NCI-H510A treated with DMSO at 0.1 percent for 48 hours (cell line): Measurements from ENCODE around the gene NMNAT2.
"Not testable (repeated sequence)": the region's sequence is repeated elsewhere in the genome, so short reads cannot be mapped to it uniquely, and the experiment has no call there.

Experiments
- DNase-seq: peaks from one replicate; lab custom pipeline; 2025; lab: John Stamatoyannopoulos, UW

Gene NMNAT2

GRCh38 chr1:183417772-183418491, at the start of gene NMNAT2:
TSS of gene NMNAT2 (minus strand) at chr1:183418380. CDS start at chr1:183418267, 113 bp downstream.
- DNase-seq, result peak; percentile 33

- no peak for DNase-seq
Observed at GRCh38 chr1:183467687-183468086, 49.5 kb upstream of the NMNAT2 start.

- DNase-seq, result no peak
Observed at GRCh38 chr1:183466781-183467180, 48.6 kb upstream of the NMNAT2 start.

- DNase-seq, result no peak
Observed at GRCh38 chr1:183463566-183463965, 45.4 kb upstream of the NMNAT2 start.

GRCh38 chr1:183461350-183461749, 43.2 kb upstream of the NMNAT2 start:
- DNase-seq, result no peak

GRCh38 chr1:183460596-183460995, 42.4 kb upstream of the NMNAT2 start:
- no peak for DNase-seq

GRCh38 chr1:183457449-183457848, 39.3 kb upstream of the NMNAT2 start:
- no peak for DNase-seq

- DNase-seq, result no peak
Observed at GRCh38 chr1:183456826-183457225, 38.6 kb upstream of the NMNAT2 start.

- no peak for DNase-seq
Observed at GRCh38 chr1:183454377-183454776, 36.2 kb upstream of the NMNAT2 start.

- DNase-seq, result no peak
Observed at GRCh38 chr1:183450093-183450492, 31.9 kb upstream of the NMNAT2 start.

- DNase-seq, result no peak
Observed at GRCh38 chr1:183449223-183449770, 31.1 kb upstream of the NMNAT2 start.

GRCh38 chr1:183444243-183444642, 26.1 kb upstream of the NMNAT2 start:
- no peak for DNase-seq

- DNase-seq, result no peak
Observed at GRCh38 chr1:183443466-183443865, 25.3 kb upstream of the NMNAT2 start.

GRCh38 chr1:183443011-183443410, 24.8 kb upstream of the NMNAT2 start:
- no peak for DNase-seq

GRCh38 chr1:183438060-183438459, 19.9 kb upstream of the NMNAT2 start:
- no peak for DNase-seq

- no peak for DNase-seq
Observed at GRCh38 chr1:183435497-183435896, 17.3 kb upstream of the NMNAT2 start.

GRCh38 chr1:183433703-183434102, 15.5 kb upstream of the NMNAT2 start:
- DNase-seq, result no peak

- DNase-seq, result no peak
Observed at GRCh38 chr1:183432548-183432875, 14.3 kb upstream of the NMNAT2 start.

- DNase-seq, result no peak
Observed at GRCh38 chr1:183431840-183432547, 13.8 kb upstream of the NMNAT2 start.

GRCh38 chr1:183427591-183427990, 9.4 kb upstream of the NMNAT2 start:
- DNase-seq, result not testable (repeated sequence)

- DNase-seq, result no peak
Observed at GRCh38 chr1:183424691-183425090, 6.5 kb upstream of the NMNAT2 start.

GRCh38 chr1:183423541-183423940, 5.4 kb upstream of the NMNAT2 start:
- no peak for DNase-seq

- DNase-seq, result no peak
Observed at GRCh38 chr1:183419399-183419798, 1.2 kb upstream of the NMNAT2 start.
